ENCODE data around the gene NTM.

NTM gene

GRCh38 chr11:131947511-131947910 is 577.1 kb downstream of the NTM start:
- H3K4me3 ChIP-seq (ENCODE audit: low read depth, low read length): no peak overlapping the region
- no peak for DNase-seq (ENCODE audit: low read depth)
- no peak for TF ChIP-seq CTCF (IDR thresholded peaks at IDR 0.05; ENCODE audit: low read depth, low read length, missing control alignments)

GRCh38 chr11:131951121-131951520 is 580.7 kb downstream of the NTM start:
- no peak overlapping the region for H3K4me3 ChIP-seq (ENCODE audit: low read depth, low read length)
- no peak for TF ChIP-seq CTCF (IDR thresholded peaks at IDR 0.05; ENCODE audit: low read depth, low read length, missing control alignments)
- DNase-seq (ENCODE audit: low read depth): no peak

GRCh38 chr11:131954146-131954545 is 583.7 kb downstream of the NTM start:
- TF ChIP-seq CTCF (IDR thresholded peaks at IDR 0.05; ENCODE audit: low read depth, low read length, missing control alignments): no peak
- no peak for DNase-seq (ENCODE audit: low read depth)
- no peak overlapping the region for H3K4me3 ChIP-seq (ENCODE audit: low read depth, low read length)

GRCh38 chr11:131955904-131956303 is 585.5 kb downstream of the NTM start:
- TF ChIP-seq CTCF (IDR thresholded peaks at IDR 0.05; ENCODE audit: low read depth, low read length, missing control alignments): no peak
- H3K4me3 ChIP-seq (ENCODE audit: low read depth, low read length): no peak overlapping the region
- DNase-seq (ENCODE audit: low read depth): no peak

GRCh38 chr11:131957201-131957600 is 586.8 kb downstream of the NTM start:
- DNase-seq (ENCODE audit: low read depth): no peak
- no peak overlapping the region for H3K4me3 ChIP-seq (ENCODE audit: low read depth, low read length)
- TF ChIP-seq CTCF (IDR thresholded peaks at IDR 0.05; ENCODE audit: low read depth, low read length, missing control alignments): no peak

- H3K4me3 ChIP-seq (ENCODE audit: low read depth, low read length): no peak overlapping the region
- TF ChIP-seq CTCF (IDR thresholded peaks at IDR 0.05; ENCODE audit: low read depth, low read length, missing control alignments): no peak
- no peak for DNase-seq (ENCODE audit: low read depth)
These were observed 587.5 kb downstream of the NTM start for GRCh38 chr11:131957875-131958274.

GRCh38 chr11:131962818-131963217 is 592.4 kb downstream of the NTM start:
- DNase-seq (ENCODE audit: low read depth): no peak
- H3K4me3 ChIP-seq (ENCODE audit: low read depth, low read length): no peak overlapping the region
- TF ChIP-seq CTCF (IDR thresholded peaks at IDR 0.05; ENCODE audit: low read depth, low read length, missing control alignments): no peak

Data from GM12864 (cell line).